Stimulated activated memory B cell treated with anti-CD40 and anti-IgM and Interleukin-4, amounts not matched to agents 10 μg/mL and 1 μg/mL and 100 μg/mL, for 72 hours (primary cell): ENCODE data around the gene MARCHF11.

Source experiments
- ATAC-seq: fragments of 150-1000 bp; cut with Tn5 transposase; 2 replicates; pipeline ENCODE4 v1.10.0; 2021
- H3K27ac Mint-ChIP-seq: one replicate; pipeline ENCODE4 v1.8.0; 2022; ENCODE audit warnings: mild to moderate bottlenecking, mixed read lengths
- H3K27me3 Mint-ChIP-seq: one replicate; pipeline ENCODE4 v1.8.0; 2022; ENCODE audit warnings: mixed read lengths
- H3K36me3 Mint-ChIP-seq: one replicate; pipeline ENCODE4 v1.8.0; 2022; ENCODE audit warnings: mixed read lengths
- H3K4me1 Mint-ChIP-seq: one replicate; pipeline ENCODE4 v1.8.0; 2022; ENCODE audit warnings: mixed read lengths
- H3K4me3 Mint-ChIP-seq: one replicate; pipeline ENCODE4 v1.8.0; 2022; ENCODE audit warnings: mild to moderate bottlenecking, moderate library complexity, mixed read lengths
- H3K9me3 Mint-ChIP-seq: one replicate; pipeline ENCODE4 v1.8.0; 2022; ENCODE audit warnings: mixed read lengths

MARCHF11 gene

DNA sequence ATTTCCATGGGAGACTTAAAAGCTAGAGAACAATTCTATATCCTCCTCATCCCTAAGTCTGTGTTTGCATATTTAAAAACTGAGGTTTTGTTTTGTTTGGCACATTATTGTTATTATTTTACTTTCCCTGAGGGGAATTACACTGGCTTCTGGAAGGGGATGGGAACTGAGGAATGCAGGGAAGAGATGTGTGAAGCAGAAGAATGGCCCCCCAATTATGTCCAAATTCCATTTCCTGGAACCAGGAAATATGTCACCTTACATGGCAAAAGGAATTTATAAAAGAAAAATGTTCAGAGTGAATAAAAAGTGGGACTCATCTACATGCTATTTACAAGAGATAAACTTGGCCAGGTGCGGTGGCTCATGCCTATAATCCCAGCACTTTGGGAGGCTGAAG lies 129.8 kb downstream of the MARCHF11 start:
- H3K27ac Mint-ChIP-seq, result no peak overlapping the region
- ATAC-seq, result no peak
- no peaks in the 10 kb centered on the region for H3K4me1 Mint-ChIP-seq
- no peak overlapping the region for H3K4me3 Mint-ChIP-seq
- H3K9me3 Mint-ChIP-seq, result peaks cover 5% of the 10 kb centered on the region
- H3K36me3 Mint-ChIP-seq, result no peaks in the 10 kb centered on the region
- H3K27me3 Mint-ChIP-seq, result no peaks in the 10 kb centered on the region

DNA sequence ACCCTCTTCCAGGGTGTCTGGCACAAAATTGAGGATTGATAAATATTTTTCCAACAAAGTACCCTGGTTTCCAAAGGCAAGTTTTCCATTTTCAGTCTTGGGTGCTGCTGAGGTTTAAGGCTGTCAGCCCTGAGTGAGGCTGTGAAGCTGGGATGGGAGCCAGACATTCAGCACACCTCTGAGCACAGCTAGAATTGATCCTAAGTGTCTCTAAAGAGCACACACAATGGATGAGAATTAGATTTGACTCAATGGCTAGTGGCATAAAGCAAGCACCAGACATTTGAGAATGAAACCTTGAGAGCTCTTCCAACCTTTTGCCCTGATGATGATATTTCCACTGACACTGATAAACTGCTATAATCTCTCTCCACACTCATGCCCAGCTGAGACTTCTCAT lies 131.5 kb downstream of the MARCHF11 start:
- Mint-ChIP-seq H3K4me1 (no peaks in the 10 kb centered on the region), H3K4me3 (no peak overlapping the region), H3K27me3 (no peaks in the 10 kb centered on the region), H3K9me3 (peaks cover 4% of the 10 kb centered on the region), H3K36me3 (no peaks in the 10 kb centered on the region), H3K27ac (no peak overlapping the region)
- ATAC-seq, result no peak

DNA sequence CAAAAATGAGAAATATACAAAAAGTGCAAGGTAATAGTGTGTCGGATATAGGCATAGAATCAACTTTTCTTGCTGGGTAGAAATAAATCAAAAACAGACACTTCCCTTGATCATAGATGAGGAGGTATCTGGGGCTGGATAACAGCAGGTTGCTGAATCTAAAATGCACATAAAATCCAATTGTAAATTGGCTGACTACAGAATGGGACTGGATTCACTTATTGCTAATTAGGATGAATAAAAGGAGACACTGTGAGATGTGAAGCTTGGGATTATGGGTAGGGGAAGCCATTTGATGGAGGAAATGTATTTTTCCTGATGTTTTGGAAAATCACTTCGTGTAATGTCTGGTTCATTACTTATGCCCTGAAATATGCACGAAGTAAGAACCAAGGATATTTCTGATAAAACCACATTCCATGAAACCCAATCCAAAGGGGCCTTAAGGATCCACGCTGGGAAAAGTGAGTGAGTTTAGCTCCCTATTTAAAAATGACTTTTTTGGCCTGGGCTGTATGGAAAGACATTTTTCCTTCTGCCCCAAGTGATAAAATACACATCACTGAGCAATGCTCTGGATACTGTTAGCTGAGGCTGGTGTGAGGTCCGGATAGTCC lies 136.1 kb downstream of the MARCHF11 start:
- H3K4me1 Mint-ChIP-seq, result no peaks in the 10 kb centered on the region
- no peak overlapping the region for H3K4me3 Mint-ChIP-seq
- no peak overlapping the region for H3K27ac Mint-ChIP-seq
- H3K27me3 Mint-ChIP-seq, result no peaks in the 10 kb centered on the region
- no peaks in the 10 kb centered on the region for H3K36me3 Mint-ChIP-seq
- H3K9me3 Mint-ChIP-seq, result peaks cover 11% of the 10 kb centered on the region
- no peak for ATAC-seq

DNA sequence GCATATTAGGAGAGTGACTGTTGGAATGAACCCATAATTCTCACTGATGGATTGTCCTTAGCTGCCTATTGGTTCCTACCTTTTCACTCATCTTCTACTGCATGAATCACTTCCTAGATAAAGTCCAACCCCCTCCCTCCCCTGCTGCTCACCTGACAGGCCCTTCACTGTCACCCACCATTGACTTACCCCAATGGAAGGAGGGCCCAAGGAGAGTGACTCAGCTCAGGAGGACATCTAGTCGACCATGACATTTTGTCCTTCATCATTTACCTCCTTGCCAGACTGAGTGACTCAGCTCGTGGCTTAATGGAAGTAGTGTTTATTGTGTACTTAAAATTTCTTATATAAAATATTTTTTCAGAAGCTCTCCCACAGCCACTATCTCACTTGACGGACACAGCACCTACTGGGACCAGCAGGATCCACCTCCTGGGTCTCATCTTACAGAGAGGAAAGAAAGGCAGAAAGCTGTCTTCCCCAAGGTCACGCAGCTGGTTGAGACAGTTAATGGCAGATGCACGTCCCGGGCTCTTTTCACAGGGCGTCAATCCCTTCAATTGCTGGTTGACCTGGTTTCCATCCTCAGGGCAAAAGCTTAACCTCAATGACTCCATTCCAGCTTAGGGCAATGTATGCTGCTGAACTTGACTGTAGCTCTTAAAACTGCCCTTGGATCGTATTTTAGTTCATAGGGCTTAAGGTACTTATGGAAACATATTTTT lies 142.3 kb downstream of the MARCHF11 start:
- no peak overlapping the region for H3K4me3 Mint-ChIP-seq
- peaks cover 7% of the 10 kb centered on the region for H3K9me3 Mint-ChIP-seq
- no peaks in the 10 kb centered on the region for H3K4me1 Mint-ChIP-seq
- no peak overlapping the region for H3K27ac Mint-ChIP-seq
- ATAC-seq, result no peak
- H3K27me3 Mint-ChIP-seq, result no peaks in the 10 kb centered on the region
- H3K36me3 Mint-ChIP-seq, result no peaks in the 10 kb centered on the region

DNA sequence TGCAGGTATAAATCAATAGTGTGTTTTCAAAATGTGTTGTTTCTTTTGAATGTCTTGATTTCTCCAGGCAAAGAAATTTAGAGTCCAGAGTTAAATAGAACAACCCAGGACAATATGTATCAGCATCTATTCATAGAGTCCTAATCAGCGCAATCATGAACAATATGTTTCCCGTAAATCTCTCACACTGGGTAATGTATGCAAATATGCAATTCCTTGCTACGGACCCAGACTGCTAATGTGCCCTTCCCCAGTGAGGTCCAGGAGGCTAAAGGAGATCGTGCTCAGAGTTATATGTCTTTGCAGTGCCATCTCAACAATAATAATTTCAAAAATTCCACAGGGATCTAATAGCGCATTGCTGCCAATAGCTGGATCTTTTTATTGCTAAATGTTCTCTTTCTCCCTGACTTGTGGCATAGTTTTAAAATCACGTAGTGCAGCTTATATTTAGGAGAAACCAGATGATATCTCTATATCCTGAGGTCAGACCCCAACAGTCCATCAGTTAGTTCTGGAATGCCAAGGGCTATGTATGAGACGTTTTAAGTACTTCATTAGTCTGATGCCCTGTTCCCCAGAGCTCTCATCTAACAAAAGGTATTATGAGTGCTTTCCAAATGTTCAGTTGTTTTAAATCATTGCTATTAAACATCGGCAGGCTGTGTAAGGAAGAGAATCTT lies 145.1 kb downstream of the MARCHF11 start:
- H3K9me3 Mint-ChIP-seq, result peaks cover 3% of the 10 kb centered on the region
- H3K36me3 Mint-ChIP-seq, result no peaks in the 10 kb centered on the region
- H3K27me3 Mint-ChIP-seq, result no peaks in the 10 kb centered on the region
- H3K4me1 Mint-ChIP-seq, result no peaks in the 10 kb centered on the region
- no peak overlapping the region for H3K27ac Mint-ChIP-seq
- ATAC-seq, result no peak
- H3K4me3 Mint-ChIP-seq, result no peak overlapping the region

DNA sequence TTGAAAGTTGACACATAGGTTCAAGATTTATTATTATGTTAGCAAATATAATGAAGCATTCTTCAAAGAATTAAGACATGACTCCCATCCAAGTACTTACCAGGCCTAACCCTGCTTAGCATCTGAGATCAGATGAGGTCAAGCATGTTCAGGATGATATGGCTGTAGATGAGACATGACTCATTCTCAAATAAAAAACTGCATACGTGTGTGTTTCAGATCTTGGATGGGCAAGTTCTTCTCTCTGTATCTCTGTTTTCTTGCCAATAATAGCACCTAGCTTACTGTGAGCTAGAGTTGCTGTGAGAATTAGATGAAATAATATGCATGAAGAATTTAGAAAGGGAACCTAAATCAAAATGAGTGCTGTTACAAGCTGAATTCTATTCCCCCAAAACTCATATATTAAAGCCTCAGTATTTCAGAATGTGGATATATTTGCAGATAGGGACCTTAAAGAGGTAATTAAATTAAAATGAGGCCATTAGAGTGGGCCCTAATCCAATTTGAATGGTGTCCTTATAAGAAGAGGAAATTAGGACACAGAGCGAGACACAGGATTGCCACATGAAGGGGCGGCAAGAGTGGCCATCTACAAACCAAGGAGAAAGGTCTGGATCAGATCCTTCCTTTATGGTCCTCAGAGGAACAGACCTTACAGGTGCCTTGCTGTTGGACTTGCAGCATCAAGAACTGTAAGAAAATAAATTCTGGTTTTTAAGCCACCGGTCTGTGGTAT lies 146.2 kb downstream of the MARCHF11 start:
- no peaks in the 10 kb centered on the region for H3K27me3 Mint-ChIP-seq
- H3K36me3 Mint-ChIP-seq, result no peaks in the 10 kb centered on the region
- no peaks in the 10 kb centered on the region for H3K9me3 Mint-ChIP-seq
- H3K4me1 Mint-ChIP-seq, result no peaks in the 10 kb centered on the region
- H3K27ac Mint-ChIP-seq, result no peak overlapping the region
- ATAC-seq, result no peak
- no peak overlapping the region for H3K4me3 Mint-ChIP-seq

DNA sequence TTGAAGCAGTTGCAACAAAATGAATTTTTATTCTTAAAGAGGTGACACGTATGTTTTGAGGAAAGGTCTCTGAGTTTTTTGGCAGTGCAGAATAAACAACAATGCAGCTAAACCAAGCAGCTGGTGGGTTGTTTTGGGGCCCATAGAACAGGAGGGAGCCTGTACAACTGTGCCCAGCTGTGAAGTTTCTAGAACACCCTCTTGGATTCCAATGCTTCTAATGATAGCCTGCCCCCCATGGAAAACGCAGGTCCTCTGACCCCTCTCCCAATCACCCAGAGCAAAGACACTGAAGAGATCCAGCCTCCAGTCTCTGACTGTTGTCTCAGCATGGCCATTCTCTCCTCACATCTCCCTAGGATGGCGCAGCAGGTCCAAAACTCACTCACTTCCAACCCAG lies 150.9 kb downstream of the MARCHF11 start:
- Mint-ChIP-seq H3K9me3 (no peaks in the 10 kb centered on the region), H3K27ac (no peak overlapping the region), H3K36me3 (no peaks in the 10 kb centered on the region), H3K4me1 (no peaks in the 10 kb centered on the region), H3K27me3 (no peaks in the 10 kb centered on the region), H3K4me3 (no peak overlapping the region)
- no peak for ATAC-seq

DNA sequence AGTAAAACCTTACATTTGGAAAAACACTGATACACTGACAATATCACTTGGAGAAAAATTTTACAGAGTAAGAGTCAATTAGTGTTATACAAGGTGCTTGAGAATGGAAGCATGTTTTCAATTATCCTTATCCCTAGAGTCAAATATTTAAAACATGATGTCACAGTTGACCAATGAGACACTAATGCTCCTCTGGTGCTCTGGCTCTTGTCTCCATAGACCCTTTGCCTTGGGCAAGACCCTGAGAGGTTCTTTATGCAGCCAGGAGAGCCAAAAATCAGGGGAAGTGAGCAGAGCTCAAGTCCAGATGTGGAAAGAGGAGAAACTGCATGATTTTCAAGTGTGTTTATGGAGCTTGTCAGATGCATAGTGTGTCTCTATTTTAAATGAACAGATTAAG lies 153.9 kb downstream of the MARCHF11 start:
- Mint-ChIP-seq H3K9me3 (no peaks in the 10 kb centered on the region), H3K4me1 (no peaks in the 10 kb centered on the region), H3K4me3 (no peak overlapping the region), H3K36me3 (no peaks in the 10 kb centered on the region), H3K27me3 (no peaks in the 10 kb centered on the region), H3K27ac (no peak overlapping the region)
- ATAC-seq, result no peak

DNA sequence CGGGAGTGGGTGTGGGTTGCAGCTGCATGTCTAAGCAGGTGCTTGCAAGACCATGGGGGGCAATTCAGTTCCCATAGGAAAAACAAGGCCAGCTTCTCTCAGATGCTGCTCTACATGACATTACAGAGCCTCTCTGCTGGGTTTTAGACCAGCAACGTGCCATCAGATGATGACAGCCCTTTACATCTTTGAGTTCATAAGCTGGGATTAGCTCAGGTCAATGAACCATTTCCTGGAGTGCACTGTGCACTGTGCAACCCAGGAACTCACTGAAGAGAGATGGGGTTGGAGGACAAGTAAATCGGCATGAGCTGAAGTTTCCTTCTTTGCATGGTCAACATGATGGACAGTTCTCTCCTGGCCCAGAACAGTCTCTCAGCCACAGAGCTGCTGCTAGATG lies 160.6 kb downstream of the MARCHF11 start:
- H3K4me3 Mint-ChIP-seq, result no peak overlapping the region
- no peaks in the 10 kb centered on the region for H3K27me3 Mint-ChIP-seq
- no peaks in the 10 kb centered on the region for H3K36me3 Mint-ChIP-seq
- H3K27ac Mint-ChIP-seq, result no peak overlapping the region
- ATAC-seq, result no peak
- no peaks in the 10 kb centered on the region for H3K4me1 Mint-ChIP-seq
- peaks cover 3% of the 10 kb centered on the region for H3K9me3 Mint-ChIP-seq

DNA sequence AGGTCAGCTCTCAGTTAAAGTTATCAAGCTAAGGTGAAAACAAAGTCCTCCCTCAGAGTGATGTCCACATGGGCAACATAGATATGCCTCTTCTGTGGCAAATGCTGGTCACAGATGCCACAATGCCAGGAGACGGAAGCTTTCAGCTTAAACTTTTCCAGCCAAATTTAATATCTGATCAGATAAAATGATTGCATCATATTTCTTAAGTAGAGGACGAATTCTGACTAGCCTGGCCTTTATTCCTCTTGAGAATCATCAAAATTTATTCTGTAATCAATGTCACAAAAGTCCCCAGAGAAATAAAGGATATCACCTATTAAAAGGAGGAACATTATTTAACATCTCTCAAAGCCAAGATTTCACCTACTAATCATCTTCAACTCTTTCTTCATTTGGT lies 161.9 kb downstream of the MARCHF11 start:
- Mint-ChIP-seq H3K9me3 (peaks cover 3% of the 10 kb centered on the region), H3K4me3 (no peak overlapping the region), H3K27me3 (no peaks in the 10 kb centered on the region), H3K4me1 (no peaks in the 10 kb centered on the region), H3K27ac (no peak overlapping the region), H3K36me3 (no peaks in the 10 kb centered on the region)
- ATAC-seq, result no peak
